GM12878 (cell line): ENCODE results near the gene SMOC1.

Experiments used
- ASH2L ChIP-seq: fragments of 300-600, 200-600 bp; sonication (generic); IDR thresholded peaks from 2 replicates; pipeline ENCODE4 v1.6.1; 2017; ENCODE audit warnings: low read depth, mild to moderate bottlenecking, borderline replicate concordance
- BHLHE40 ChIP-seq, 2 experiments: fragments of 450-650 bp in 1 of 2; IDR thresholded peaks; 2 replicates each; pipeline ENCODE4 v1.6.1; 2011 to 2017; ENCODE audit warnings: low read depth in 2 of 2, borderline replicate concordance in 1 of 2, improper control_type of control experiment in 1 of 2, low read length in 1 of 2, mild to moderate bottlenecking in 1 of 2
- EZH2 ChIP-seq: IDR thresholded peaks from 2 replicates; pipeline ENCODE4 v1.6.1; 2012; ENCODE audit warnings: low read depth, mild to moderate bottlenecking, control low read depth, inconsistent platforms, low read length, borderline replicate concordance; ENCODE audit not compliant: control insufficient read depth
- GABPA ChIP-seq: IDR thresholded peaks from 2 replicates; pipeline ENCODE4 v1.6.1; 2014; ENCODE audit warnings: antibody characterized with exemption, low read depth, mild to moderate bottlenecking, inconsistent platforms
- HDAC6 ChIP-seq: fragments of 200-600 bp; sonication (generic); IDR thresholded peaks from one replicate; pipeline ENCODE4 v1.8.0; 2017; ENCODE audit warnings: antibody characterized with exemption; ENCODE audit not compliant: unreplicated experiment
- MEF2B ChIP-seq: fragments of 450-650 bp; IDR thresholded peaks from 2 replicates; pipeline ENCODE4 v1.6.1; 2018; ENCODE audit warnings: mild to moderate bottlenecking, moderate library complexity; ENCODE audit not compliant: partially characterized antibody, poor library complexity, severe bottlenecking
- POLR2A ChIP-seq: IDR thresholded peaks from 2 replicates; pipeline ENCODE4 v1.6.1; 2011; ENCODE audit warnings: low read depth, mild to moderate bottlenecking, low read length
- POLR2AphosphoS5 ChIP-seq: IDR thresholded peaks from 2 replicates; pipeline ENCODE4 v1.6.1; 2011; ENCODE audit warnings: mild to moderate bottlenecking, low read length, inconsistent platforms
- RAD21 ChIP-seq: IDR thresholded peaks from 2 replicates; pipeline ENCODE4 v1.6.1; 2011; ENCODE audit warnings: mild to moderate bottlenecking, low read depth, low read length, moderate library complexity; ENCODE audit not compliant: insufficient read depth
- TAF1 ChIP-seq: IDR thresholded peaks from 2 replicates; pipeline ENCODE4 v1.6.1; 2011; ENCODE audit warnings: mild to moderate bottlenecking, low read depth, low read length, borderline replicate concordance
- YY1 ChIP-seq: IDR thresholded peaks from 2 replicates; pipeline ENCODE4 v1.6.1; 2011; ENCODE audit warnings: low read depth, mild to moderate bottlenecking, low read length
- TF ChIP-seq, protein P1 (sequence below): IDR thresholded peaks from 2 replicates; pipeline ENCODE4 v1.6.1; 2012; ENCODE audit warnings: mild to moderate bottlenecking, low read depth, low read length
- TF ChIP-seq, protein P2 (sequence below), 3 experiments: IDR thresholded peaks in 2 of 3; conservative IDR thresholded peaks in 1 of 3; 2 replicates each; pipeline ENCODE4 v1.5.1; 2011; ENCODE audit warnings: low read depth in 3 of 3, low read length in 3 of 3, mild to moderate bottlenecking in 3 of 3, control low read depth in 2 of 3, moderate library complexity in 2 of 3, inconsistent platforms in 1 of 3, mixed read lengths in 1 of 3; ENCODE audit not compliant: control insufficient read depth in 2 of 3, insufficient read depth in 1 of 3; ENCODE audit errors: extremely low read depth in 1 of 3
- TF ChIP-seq, protein P3 (sequence below): fragments of 450-650 bp; formaldehyde crosslinking; IDR thresholded peaks from 2 replicates; pipeline ENCODE4 v1.5.0; 2022; ENCODE audit warnings: mild to moderate bottlenecking, missing genetic modification characterization

DNA sequence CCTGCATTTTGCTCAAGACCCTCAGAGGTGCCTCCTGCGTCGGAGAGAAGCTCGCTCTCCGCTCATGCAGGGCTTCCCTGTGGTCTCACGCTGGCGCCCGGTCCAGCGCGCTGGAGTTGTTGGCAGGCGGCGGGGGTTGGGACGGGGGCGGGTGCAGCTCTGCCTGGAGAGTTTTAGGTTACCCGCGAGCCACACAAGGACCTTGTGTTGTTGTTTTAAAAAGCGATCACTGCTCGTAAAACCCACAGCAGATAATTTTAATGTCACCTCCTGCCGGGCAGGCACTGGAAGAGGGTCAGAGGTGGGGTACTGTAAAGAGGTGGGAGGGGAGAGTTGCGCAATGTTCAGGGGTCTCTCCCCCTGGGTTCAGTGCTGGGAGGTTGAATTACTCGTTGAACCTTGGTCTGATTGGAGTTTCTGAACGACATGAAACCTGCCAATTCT lies 850 bp downstream of the SMOC1 start:
- TF ChIP-seq MEF2B (no peak), HDAC6 (no peak), GABPA (no peak), EZH2 (no peak), POLR2A (no peak), YY1 (no peak), TAF1 (no peak), ASH2L (no peak), RAD21 (no peak), BHLHE40 (IDR thresholded peaks at IDR 0.05; ENCODE audit: borderline replicate concordance in 1 of 2, low read depth in 2 of 2, low read length in 1 of 2) (no peak), POLR2AphosphoS5 (no peak)
- TF ChIP-seq, protein P1, sequence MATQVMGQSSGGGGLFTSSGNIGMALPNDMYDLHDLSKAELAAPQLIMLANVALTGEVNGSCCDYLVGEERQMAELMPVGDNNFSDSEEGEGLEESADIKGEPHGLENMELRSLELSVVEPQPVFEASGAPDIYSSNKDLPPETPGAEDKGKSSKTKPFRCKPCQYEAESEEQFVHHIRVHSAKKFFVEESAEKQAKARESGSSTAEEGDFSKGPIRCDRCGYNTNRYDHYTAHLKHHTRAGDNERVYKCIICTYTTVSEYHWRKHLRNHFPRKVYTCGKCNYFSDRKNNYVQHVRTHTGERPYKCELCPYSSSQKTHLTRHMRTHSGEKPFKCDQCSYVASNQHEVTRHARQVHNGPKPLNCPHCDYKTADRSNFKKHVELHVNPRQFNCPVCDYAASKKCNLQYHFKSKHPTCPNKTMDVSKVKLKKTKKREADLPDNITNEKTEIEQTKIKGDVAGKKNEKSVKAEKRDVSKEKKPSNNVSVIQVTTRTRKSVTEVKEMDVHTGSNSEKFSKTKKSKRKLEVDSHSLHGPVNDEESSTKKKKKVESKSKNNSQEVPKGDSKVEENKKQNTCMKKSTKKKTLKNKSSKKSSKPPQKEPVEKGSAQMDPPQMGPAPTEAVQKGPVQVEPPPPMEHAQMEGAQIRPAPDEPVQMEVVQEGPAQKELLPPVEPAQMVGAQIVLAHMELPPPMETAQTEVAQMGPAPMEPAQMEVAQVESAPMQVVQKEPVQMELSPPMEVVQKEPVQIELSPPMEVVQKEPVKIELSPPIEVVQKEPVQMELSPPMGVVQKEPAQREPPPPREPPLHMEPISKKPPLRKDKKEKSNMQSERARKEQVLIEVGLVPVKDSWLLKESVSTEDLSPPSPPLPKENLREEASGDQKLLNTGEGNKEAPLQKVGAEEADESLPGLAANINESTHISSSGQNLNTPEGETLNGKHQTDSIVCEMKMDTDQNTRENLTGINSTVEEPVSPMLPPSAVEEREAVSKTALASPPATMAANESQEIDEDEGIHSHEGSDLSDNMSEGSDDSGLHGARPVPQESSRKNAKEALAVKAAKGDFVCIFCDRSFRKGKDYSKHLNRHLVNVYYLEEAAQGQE, result no peak
- TF ChIP-seq, protein P2, sequence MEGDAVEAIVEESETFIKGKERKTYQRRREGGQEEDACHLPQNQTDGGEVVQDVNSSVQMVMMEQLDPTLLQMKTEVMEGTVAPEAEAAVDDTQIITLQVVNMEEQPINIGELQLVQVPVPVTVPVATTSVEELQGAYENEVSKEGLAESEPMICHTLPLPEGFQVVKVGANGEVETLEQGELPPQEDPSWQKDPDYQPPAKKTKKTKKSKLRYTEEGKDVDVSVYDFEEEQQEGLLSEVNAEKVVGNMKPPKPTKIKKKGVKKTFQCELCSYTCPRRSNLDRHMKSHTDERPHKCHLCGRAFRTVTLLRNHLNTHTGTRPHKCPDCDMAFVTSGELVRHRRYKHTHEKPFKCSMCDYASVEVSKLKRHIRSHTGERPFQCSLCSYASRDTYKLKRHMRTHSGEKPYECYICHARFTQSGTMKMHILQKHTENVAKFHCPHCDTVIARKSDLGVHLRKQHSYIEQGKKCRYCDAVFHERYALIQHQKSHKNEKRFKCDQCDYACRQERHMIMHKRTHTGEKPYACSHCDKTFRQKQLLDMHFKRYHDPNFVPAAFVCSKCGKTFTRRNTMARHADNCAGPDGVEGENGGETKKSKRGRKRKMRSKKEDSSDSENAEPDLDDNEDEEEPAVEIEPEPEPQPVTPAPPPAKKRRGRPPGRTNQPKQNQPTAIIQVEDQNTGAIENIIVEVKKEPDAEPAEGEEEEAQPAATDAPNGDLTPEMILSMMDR (IDR thresholded peaks at IDR 0.05 in 2 of 3, conservative IDR thresholded peaks at IDR 0.05 in 1 of 3; ENCODE audit: control insufficient read depth in 2 of 3, extremely low read depth in 1 of 3, insufficient read depth in 1 of 3, low read depth in 3 of 3, low read length in 3 of 3), result no peak
- TF ChIP-seq, protein P3, sequence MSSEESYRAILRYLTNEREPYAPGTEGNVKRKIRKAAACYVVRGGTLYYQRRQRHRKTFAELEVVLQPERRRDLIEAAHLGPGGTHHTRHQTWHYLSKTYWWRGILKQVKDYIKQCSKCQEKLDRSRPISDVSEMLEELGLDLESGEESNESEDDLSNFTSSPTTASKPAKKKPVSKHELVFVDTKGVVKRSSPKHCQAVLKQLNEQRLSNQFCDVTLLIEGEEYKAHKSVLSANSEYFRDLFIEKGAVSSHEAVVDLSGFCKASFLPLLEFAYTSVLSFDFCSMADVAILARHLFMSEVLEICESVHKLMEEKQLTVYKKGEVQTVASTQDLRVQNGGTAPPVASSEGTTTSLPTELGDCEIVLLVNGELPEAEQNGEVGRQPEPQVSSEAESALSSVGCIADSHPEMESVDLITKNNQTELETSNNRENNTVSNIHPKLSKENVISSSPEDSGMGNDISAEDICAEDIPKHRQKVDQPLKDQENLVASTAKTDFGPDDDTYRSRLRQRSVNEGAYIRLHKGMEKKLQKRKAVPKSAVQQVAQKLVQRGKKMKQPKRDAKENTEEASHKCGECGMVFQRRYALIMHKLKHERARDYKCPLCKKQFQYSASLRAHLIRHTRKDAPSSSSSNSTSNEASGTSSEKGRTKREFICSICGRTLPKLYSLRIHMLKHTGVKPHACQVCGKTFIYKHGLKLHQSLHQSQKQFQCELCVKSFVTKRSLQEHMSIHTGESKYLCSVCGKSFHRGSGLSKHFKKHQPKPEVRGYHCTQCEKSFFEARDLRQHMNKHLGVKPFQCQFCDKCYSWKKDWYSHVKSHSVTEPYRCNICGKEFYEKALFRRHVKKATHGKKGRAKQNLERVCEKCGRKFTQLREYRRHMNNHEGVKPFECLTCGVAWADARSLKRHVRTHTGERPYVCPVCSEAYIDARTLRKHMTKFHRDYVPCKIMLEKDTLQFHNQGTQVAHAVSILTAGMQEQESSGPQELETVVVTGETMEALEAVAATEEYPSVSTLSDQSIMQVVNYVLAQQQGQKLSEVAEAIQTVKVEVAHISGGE (CRISPR knock-in tag), result no peak
